ENCODE measurements around the gene USHBP1.

The USHBP1 gene

GRCh38 chr19:17283504-17283996, 19.0 kb upstream of the USHBP1 start:
- H3K9me3 ChIP-seq (ENCODE audit: insufficient read depth, low read length, severe bottlenecking) = no peaks in the 10 kb centered on the region
- DNase-seq (no peak), ATAC-seq (ENCODE audit: insufficient read depth, low read depth) (no peak)
- H4K20me1 ChIP-seq (ENCODE audit: insufficient read depth, low read length) = peaks cover 7% of the 10 kb centered on the region; the same call in 1 of the 2 replicates
- H3K4me3 ChIP-seq (ENCODE audit: low read depth in 1 of 2, low read length in 2 of 2) = no peak overlapping the region
- no peaks in the 10 kb centered on the region for H3K4me1 ChIP-seq (ENCODE audit: insufficient read depth, low read length)
- H3K79me2 ChIP-seq (ENCODE audit: insufficient read depth, low read length) = no peaks in the 10 kb centered on the region
- no peak overlapping the region for H3K4me2 ChIP-seq (ENCODE audit: insufficient read depth, low read length)
- no peaks in the 10 kb centered on the region for H3K27me3 ChIP-seq (ENCODE audit: insufficient read depth, low read length, poor library complexity)
- no peak overlapping the region for H3K27ac ChIP-seq (ENCODE audit: low read length)
- H3K36me3 ChIP-seq (ENCODE audit: insufficient read depth, low read length) = peaks cover 5% of the 10 kb centered on the region; the same call in 1 of the 2 replicates
- H3K9ac ChIP-seq (ENCODE audit: low read depth, low read length) = no peak overlapping the region
- no peak overlapping the region for H2AFZ ChIP-seq (ENCODE audit: low read depth, low read length)
- no peak for TF ChIP-seq CTCF (IDR thresholded peaks at IDR 0.05; ENCODE audit: borderline replicate concordance, extremely low read depth, low read length, poor library complexity, severe bottlenecking)
- no peak for TF ChIP-seq EZH2 (IDR thresholded peaks at IDR 0.05; ENCODE audit: borderline replicate concordance, low read depth, low read length, severe bottlenecking)

GRCh38 chr19:17282488-17283125, 18.1 kb upstream of the USHBP1 start:
- H3K9me3 ChIP-seq (ENCODE audit: insufficient read depth, low read length, severe bottlenecking) = no peaks in the 10 kb centered on the region
- H4K20me1 ChIP-seq (ENCODE audit: insufficient read depth, low read length) = peaks cover 7% of the 10 kb centered on the region; the same call in 1 of the 2 replicates
- H2AFZ ChIP-seq (ENCODE audit: low read depth, low read length) = no peak overlapping the region
- DNase-seq (peak; percentile 66), ATAC-seq (ENCODE audit: insufficient read depth, low read depth) (peak; percentile 92)
- TF ChIP-seq CTCF (IDR thresholded peaks at IDR 0.05; ENCODE audit: borderline replicate concordance, extremely low read depth, low read length, poor library complexity, severe bottlenecking) (peak; percentile 90), EZH2 (IDR thresholded peaks at IDR 0.05; ENCODE audit: borderline replicate concordance, low read depth, low read length, severe bottlenecking) (no peak)
- no peak overlapping the region for H3K27ac ChIP-seq (ENCODE audit: low read length)
- no peaks in the 10 kb centered on the region for H3K27me3 ChIP-seq (ENCODE audit: insufficient read depth, low read length, poor library complexity)
- no peak overlapping the region for H3K4me2 ChIP-seq (ENCODE audit: insufficient read depth, low read length)
- peaks cover 8% of the 10 kb centered on the region for H3K36me3 ChIP-seq (ENCODE audit: insufficient read depth, low read length)
- no peak overlapping the region for H3K4me3 ChIP-seq (ENCODE audit: low read depth in 1 of 2, low read length in 2 of 2)
- H3K9ac ChIP-seq (ENCODE audit: low read depth, low read length) = no peak overlapping the region
- no peaks in the 10 kb centered on the region for H3K4me1 ChIP-seq (ENCODE audit: insufficient read depth, low read length)
- no peaks in the 10 kb centered on the region for H3K79me2 ChIP-seq (ENCODE audit: insufficient read depth, low read length)

- H3K79me2 ChIP-seq (ENCODE audit: insufficient read depth, low read length) = no peaks in the 10 kb centered on the region
- no peaks in the 10 kb centered on the region for H3K4me1 ChIP-seq (ENCODE audit: insufficient read depth, low read length)
- no peak for DNase-seq
- no peaks in the 10 kb centered on the region for H3K9me3 ChIP-seq (ENCODE audit: insufficient read depth, low read length, severe bottlenecking)
- no peak within 1 kb of the TSS for H3K9ac ChIP-seq (ENCODE audit: low read depth, low read length)
- no peak within 1 kb of the TSS for H3K4me2 ChIP-seq (ENCODE audit: insufficient read depth, low read length)
- no peak for ATAC-seq (ENCODE audit: insufficient read depth, low read depth)
- no peak within 1 kb of the TSS for H2AFZ ChIP-seq (ENCODE audit: low read depth, low read length)
- H3K27ac ChIP-seq (ENCODE audit: low read length) = no peak within 1 kb of the TSS
- no peak for TF ChIP-seq CTCF (IDR thresholded peaks at IDR 0.05; ENCODE audit: borderline replicate concordance, extremely low read depth, low read length, poor library complexity, severe bottlenecking)
- H3K27me3 ChIP-seq (ENCODE audit: insufficient read depth, low read length, poor library complexity) = no peaks in the 10 kb centered on the region
- H3K36me3 ChIP-seq (ENCODE audit: insufficient read depth, low read length) = peaks cover 16% of the 10 kb centered on the region
- peaks cover 7% of the 10 kb centered on the region; the same call in 1 of the 2 replicates for H4K20me1 ChIP-seq (ENCODE audit: insufficient read depth, low read length)
- no peak within 1 kb of the TSS for H3K4me3 ChIP-seq (ENCODE audit: low read depth in 1 of 2, low read length in 2 of 2)
Observed at GRCh38 chr19:17281391-17282304, 17.1 kb upstream of the USHBP1 start, which contains the start of gene ANKLE1. Gene ANKLE1 (plus strand): TSS chr19:17281901. CDS start chr19:17281921, 20 bp downstream.
